ENCODE results near the gene EXOC6.

DNA sequence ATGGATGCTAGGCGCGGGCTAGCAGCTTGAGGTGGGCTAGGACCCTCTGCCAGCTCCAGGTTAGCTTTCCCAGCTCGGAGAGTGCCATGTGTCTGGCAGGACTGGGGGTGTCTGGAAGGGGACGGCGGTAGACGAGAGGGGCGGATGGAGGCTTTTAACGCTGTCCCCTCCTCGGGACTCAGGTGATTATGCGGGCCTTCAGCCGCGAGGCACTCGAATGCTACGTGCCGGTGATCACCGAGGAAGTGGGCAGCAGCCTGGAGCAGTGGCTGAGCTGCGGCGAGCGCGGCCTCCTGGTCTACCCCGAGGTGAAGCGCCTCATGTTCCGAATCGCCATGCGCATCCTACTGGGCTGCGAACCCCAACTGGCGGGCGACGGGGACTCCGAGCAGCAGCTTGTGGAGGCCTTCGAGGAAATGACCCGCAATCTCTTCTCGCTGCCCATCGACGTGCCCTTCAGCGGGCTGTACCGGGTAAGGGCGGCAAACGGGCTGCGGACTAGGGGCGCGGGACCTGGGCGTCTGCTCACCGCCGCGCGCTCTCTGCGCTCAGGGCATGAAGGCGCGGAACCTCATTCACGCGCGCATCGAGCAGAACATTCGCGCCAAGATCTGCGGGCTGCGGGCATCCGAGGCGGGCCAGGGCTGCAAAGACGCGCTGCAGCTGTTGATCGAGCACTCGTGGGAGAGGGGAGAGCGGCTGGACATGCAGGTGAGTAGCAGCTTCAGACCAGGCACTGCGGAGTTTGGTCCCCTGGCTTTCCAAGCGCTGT is 226.5 kb downstream of the EXOC6 start:
- TF ChIP-seq, protein P1, sequence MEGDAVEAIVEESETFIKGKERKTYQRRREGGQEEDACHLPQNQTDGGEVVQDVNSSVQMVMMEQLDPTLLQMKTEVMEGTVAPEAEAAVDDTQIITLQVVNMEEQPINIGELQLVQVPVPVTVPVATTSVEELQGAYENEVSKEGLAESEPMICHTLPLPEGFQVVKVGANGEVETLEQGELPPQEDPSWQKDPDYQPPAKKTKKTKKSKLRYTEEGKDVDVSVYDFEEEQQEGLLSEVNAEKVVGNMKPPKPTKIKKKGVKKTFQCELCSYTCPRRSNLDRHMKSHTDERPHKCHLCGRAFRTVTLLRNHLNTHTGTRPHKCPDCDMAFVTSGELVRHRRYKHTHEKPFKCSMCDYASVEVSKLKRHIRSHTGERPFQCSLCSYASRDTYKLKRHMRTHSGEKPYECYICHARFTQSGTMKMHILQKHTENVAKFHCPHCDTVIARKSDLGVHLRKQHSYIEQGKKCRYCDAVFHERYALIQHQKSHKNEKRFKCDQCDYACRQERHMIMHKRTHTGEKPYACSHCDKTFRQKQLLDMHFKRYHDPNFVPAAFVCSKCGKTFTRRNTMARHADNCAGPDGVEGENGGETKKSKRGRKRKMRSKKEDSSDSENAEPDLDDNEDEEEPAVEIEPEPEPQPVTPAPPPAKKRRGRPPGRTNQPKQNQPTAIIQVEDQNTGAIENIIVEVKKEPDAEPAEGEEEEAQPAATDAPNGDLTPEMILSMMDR (CRISPR knock-in tag; IDR thresholded peaks at IDR 0.05): no peak
- TF ChIP-seq PHF20 (CRISPR knock-in tag; IDR thresholded peaks at IDR 0.05) (no peak), PHF8 (CRISPR knock-in tag; IDR thresholded peaks at IDR 0.05) (no peak), EED (CRISPR knock-in tag; IDR thresholded peaks at IDR 0.05) (no peak), FOXC1 (CRISPR knock-in tag; IDR thresholded peaks at IDR 0.05; ENCODE audit: borderline replicate concordance) (no peak), ZNF552 (CRISPR knock-in tag; IDR thresholded peaks at IDR 0.05; ENCODE audit: borderline replicate concordance) (no peak), NR3C1 (CRISPR knock-in tag; IDR thresholded peaks at IDR 0.05) (no peak)
